HEK293 (cell line): ENCODE measurements around the gene UBL4A.

Source experiments
- CTCF ChIA-PET: fragments of 350-600 bp; formaldehyde crosslinking; extraction: SDS; loops from one replicate; lab custom pipeline; 2021; ENCODE audit warnings: antibody characterized with exemption; lab: Yijun Ruan, JAX
- POLR2A ChIA-PET: fragments of 300-600 bp; formaldehyde crosslinking; extraction: SDS; loops from one replicate; lab custom pipeline; 2020; ENCODE audit warnings: antibody characterized with exemption, inconsistent platforms; lab: Yijun Ruan, JAX
- H3K27ac ChIP-seq: fragments of 200-500 bp; sonication (Bioruptor generic); 2 replicates; pipeline ENCODE4 v1.5.1; 2014; ENCODE audit warnings: low read depth, low read length, control low read depth, inconsistent platforms; ENCODE audit errors: extremely low read depth
- H3K36me3 ChIP-seq, 2 experiments: fragments of 200-500 bp in 1 of 2; sonication (Bioruptor generic) in 1 of 2; 1 replicate in 1 of 2; 2 replicates in 1 of 2; pipeline ENCODE4 v1.5.1; 2014 to 2017; ENCODE audit warnings: inconsistent platforms in 2 of 2, low read length in 2 of 2; ENCODE audit not compliant: control insufficient read depth in 2 of 2, insufficient read depth in 1 of 2
- H3K4me1 ChIP-seq: fragments of 200-500 bp; sonication (Bioruptor generic); 2 replicates; pipeline ENCODE4 v1.5.1; 2014; ENCODE audit warnings: mild to moderate bottlenecking, low read length, inconsistent platforms; ENCODE audit not compliant: control insufficient read depth, insufficient read depth
- H3K4me3 ChIP-seq: 2 replicates; pipeline ENCODE4 v1.5.1; 2011; ENCODE audit warnings: low read depth, mild to moderate bottlenecking, control low read depth, low read length, moderate library complexity
- H3K9me3 ChIP-seq: fragments of 200-500 bp; sonication (Bioruptor generic); 2 replicates; pipeline ENCODE4 v1.5.1; 2014; ENCODE audit warnings: low read depth, low read length, inconsistent platforms; ENCODE audit not compliant: control insufficient read depth, insufficient read depth
- GLIS1 ChIP-seq: fragments of 450-650 bp; formaldehyde crosslinking; IDR thresholded peaks from 2 replicates; pipeline ENCODE4 v1.5.1; 2016; ENCODE audit warnings: missing biosample characterization, missing genetic modification characterization
- GLIS2 ChIP-seq: fragments of 450-650 bp; formaldehyde crosslinking; IDR thresholded peaks from 2 replicates; pipeline ENCODE4 v1.5.1; 2016; ENCODE audit warnings: missing biosample characterization, missing genetic modification characterization
- KLF10 ChIP-seq: fragments of 450-650 bp; IDR thresholded peaks from 2 replicates; pipeline ENCODE4 v1.5.1; 2018; ENCODE audit warnings: missing biosample characterization, mild to moderate bottlenecking, missing genetic modification characterization
- MEIS1 ChIP-seq: sonication (generic); formaldehyde crosslinking; IDR thresholded peaks from 2 replicates; pipeline ENCODE4 v1.8.1; 2022; ENCODE audit warnings: missing genetic modification reagents, mild to moderate bottlenecking, borderline replicate concordance
- OVOL3 ChIP-seq: fragments of 450-650 bp; formaldehyde crosslinking; IDR thresholded peaks from 2 replicates; pipeline ENCODE4 v1.5.1; 2016; ENCODE audit warnings: missing biosample characterization, missing genetic modification characterization
- PRDM1 ChIP-seq: fragments of 450-650 bp; formaldehyde crosslinking; IDR thresholded peaks from 2 replicates; pipeline ENCODE4; 2016; ENCODE audit warnings: missing biosample characterization, missing genetic modification characterization
- SALL2 ChIP-seq: fragments of 450-650 bp; formaldehyde crosslinking; IDR thresholded peaks from 2 replicates; pipeline ENCODE4 v1.5.0; 2017; ENCODE audit warnings: missing biosample characterization, mild to moderate bottlenecking, missing genetic modification characterization, borderline replicate concordance
- SP7 ChIP-seq: fragments of 450-650 bp; formaldehyde crosslinking; IDR thresholded peaks from 2 replicates; pipeline ENCODE4 v1.5.1; 2016; ENCODE audit warnings: missing biosample characterization, missing genetic modification characterization
- ZBTB48 ChIP-seq: fragments of 450-650 bp; formaldehyde crosslinking; IDR thresholded peaks from 2 replicates; pipeline ENCODE4 v1.5.1; 2016; ENCODE audit warnings: missing biosample characterization, missing genetic modification characterization
- ZEB2 ChIP-seq: fragments of 450-650 bp; formaldehyde crosslinking; IDR thresholded peaks from 2 replicates; pipeline ENCODE4 v1.5.1; 2016; ENCODE audit warnings: missing biosample characterization, missing genetic modification characterization
- ZFHX2 ChIP-seq: fragments of 450-650 bp; formaldehyde crosslinking; conservative IDR thresholded peaks from 2 replicates; pipeline ENCODE4 v1.5.1; 2016; ENCODE audit warnings: missing biosample characterization, missing genetic modification characterization
- ZNF114 ChIP-seq: fragments of 450-650 bp; formaldehyde crosslinking; IDR thresholded peaks from 2 replicates; pipeline ENCODE4 v1.5.0; 2017; ENCODE audit warnings: missing biosample characterization, missing genetic modification characterization
- ZNF2 ChIP-seq: fragments of 450-650 bp; formaldehyde crosslinking; IDR thresholded peaks from 2 replicates; pipeline ENCODE4 v1.5.1; 2016; ENCODE audit warnings: missing biosample characterization, missing genetic modification characterization
- ZNF266 ChIP-seq: fragments of 450-650 bp; formaldehyde crosslinking; IDR thresholded peaks from 2 replicates; pipeline ENCODE4 v1.5.1; 2016; ENCODE audit warnings: missing biosample characterization, missing genetic modification characterization, low read depth
- ZNF341 ChIP-seq: fragments of 450-650 bp; formaldehyde crosslinking; IDR thresholded peaks from 2 replicates; pipeline ENCODE4; 2016; ENCODE audit warnings: low read depth, missing biosample characterization, missing genetic modification characterization
- ZNF416 ChIP-seq: fragments of 450-650 bp; formaldehyde crosslinking; IDR thresholded peaks from 2 replicates; pipeline ENCODE4 v1.5.1; 2016; ENCODE audit warnings: missing biosample characterization, missing genetic modification characterization
- ZNF423 ChIP-seq: fragments of 450-650 bp; formaldehyde crosslinking; IDR thresholded peaks from 2 replicates; pipeline ENCODE4 v1.5.1; 2016; ENCODE audit warnings: missing biosample characterization, missing genetic modification characterization
- ZNF530 ChIP-seq: fragments of 450-650 bp; formaldehyde crosslinking; IDR thresholded peaks from 2 replicates; pipeline ENCODE4 v1.5.1; 2016; ENCODE audit warnings: low read depth, missing biosample characterization, missing genetic modification characterization
- ZNF596 ChIP-seq: fragments of 450-650 bp; IDR thresholded peaks from 2 replicates; pipeline ENCODE4 v1.5.0; 2018; ENCODE audit warnings: missing biosample characterization, mild to moderate bottlenecking, missing genetic modification characterization, moderate library complexity
- ZNF629 ChIP-seq: fragments of 450-650 bp; formaldehyde crosslinking; IDR thresholded peaks from 2 replicates; pipeline ENCODE4 v1.5.1; 2017; ENCODE audit warnings: missing biosample characterization, missing genetic modification characterization
- ZNF664 ChIP-seq: fragments of 450-650 bp; formaldehyde crosslinking; IDR thresholded peaks from 2 replicates; pipeline ENCODE4 v1.5.1; 2016; ENCODE audit warnings: missing biosample characterization, missing genetic modification characterization
- ZNF76 ChIP-seq: fragments of 450-650 bp; formaldehyde crosslinking; IDR thresholded peaks from 2 replicates; pipeline ENCODE4; 2016; ENCODE audit warnings: low read depth, missing biosample characterization, missing genetic modification characterization, borderline replicate concordance
- ZNF777 ChIP-seq: fragments of 450-650 bp; formaldehyde crosslinking; IDR thresholded peaks from 2 replicates; pipeline ENCODE4 v1.5.1; 2017; ENCODE audit warnings: missing biosample characterization, missing genetic modification characterization, borderline replicate concordance
- ZNF837 ChIP-seq: fragments of 450-650 bp; formaldehyde crosslinking; IDR thresholded peaks from 2 replicates; pipeline ENCODE4 v1.5.1; 2016; ENCODE audit warnings: missing biosample characterization, missing genetic modification characterization
- TF ChIP-seq, protein P1 (sequence below): fragments of 450-650 bp; formaldehyde crosslinking; IDR thresholded peaks from 2 replicates; pipeline ENCODE4 v1.5.1; 2016; ENCODE audit warnings: missing biosample characterization, missing genetic modification characterization
- TF ChIP-seq, protein P2 (sequence below): fragments of 450-650 bp; formaldehyde crosslinking; IDR thresholded peaks from 2 replicates; pipeline ENCODE4 v1.5.1; 2016; ENCODE audit warnings: missing biosample characterization, missing genetic modification characterization
- TF ChIP-seq, protein P3 (sequence below): fragments of 450-650 bp; formaldehyde crosslinking; IDR thresholded peaks from 2 replicates; pipeline ENCODE4 v1.5.1; 2017; ENCODE audit warnings: missing biosample characterization, missing genetic modification characterization
- TF ChIP-seq, protein P4 (sequence below): fragments of 450-650 bp; formaldehyde crosslinking; IDR thresholded peaks from 2 replicates; pipeline ENCODE4 v1.5.1; 2016; ENCODE audit warnings: missing biosample characterization, missing genetic modification characterization

The UBL4A gene

DNA sequence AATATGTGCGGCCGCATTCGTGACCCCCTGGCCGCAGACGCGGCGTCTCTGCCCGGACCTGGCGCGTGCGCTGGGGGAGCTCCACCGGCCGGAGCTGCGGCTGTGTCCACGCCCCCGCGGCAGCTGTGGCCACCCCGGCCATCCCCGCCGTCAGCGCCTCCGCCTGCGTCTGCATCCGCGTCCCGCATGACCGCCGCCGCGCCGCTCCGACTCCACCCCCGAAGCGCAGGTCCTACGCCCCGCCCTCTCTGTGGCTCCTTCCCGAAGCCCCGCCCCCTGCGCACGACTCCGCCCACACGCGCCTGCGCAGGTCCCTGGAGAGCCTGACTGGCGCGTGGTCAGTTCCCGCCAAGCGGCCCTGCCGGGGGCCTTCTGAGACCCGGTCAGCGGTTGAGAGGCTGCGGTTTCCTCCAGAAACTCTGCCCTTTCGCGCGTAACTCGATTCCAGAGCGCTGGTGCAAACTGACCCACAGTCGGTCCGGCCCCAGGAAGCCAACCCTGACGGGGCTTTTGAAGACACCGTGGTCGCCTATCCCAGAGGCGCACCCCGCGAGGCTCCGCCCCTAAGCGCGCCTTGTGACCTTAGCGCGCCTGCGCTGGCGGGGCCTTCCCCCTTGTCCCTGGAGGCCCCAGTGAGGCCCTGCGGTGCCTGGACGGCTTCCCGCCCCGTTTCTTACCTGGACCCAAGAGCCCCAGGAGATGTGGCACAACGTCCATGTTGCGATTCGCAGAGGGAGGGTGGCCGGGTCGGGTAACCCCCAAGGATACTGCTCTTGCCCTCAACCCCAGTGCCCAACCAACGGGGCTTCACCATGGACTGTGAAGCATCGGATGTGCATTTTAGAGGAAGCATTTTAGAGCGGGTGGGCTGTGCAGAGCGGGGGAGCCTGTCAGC is 7.4 kb downstream of the UBL4A start, which contains the start of gene LAGE3 (continued):
- TF ChIP-seq ZNF341 (tag by site-specific recombination) = peak; percentile 98
- TF ChIP-seq ZNF416 (tag by site-specific recombination) = no peak
- TF ChIP-seq, protein P1, sequence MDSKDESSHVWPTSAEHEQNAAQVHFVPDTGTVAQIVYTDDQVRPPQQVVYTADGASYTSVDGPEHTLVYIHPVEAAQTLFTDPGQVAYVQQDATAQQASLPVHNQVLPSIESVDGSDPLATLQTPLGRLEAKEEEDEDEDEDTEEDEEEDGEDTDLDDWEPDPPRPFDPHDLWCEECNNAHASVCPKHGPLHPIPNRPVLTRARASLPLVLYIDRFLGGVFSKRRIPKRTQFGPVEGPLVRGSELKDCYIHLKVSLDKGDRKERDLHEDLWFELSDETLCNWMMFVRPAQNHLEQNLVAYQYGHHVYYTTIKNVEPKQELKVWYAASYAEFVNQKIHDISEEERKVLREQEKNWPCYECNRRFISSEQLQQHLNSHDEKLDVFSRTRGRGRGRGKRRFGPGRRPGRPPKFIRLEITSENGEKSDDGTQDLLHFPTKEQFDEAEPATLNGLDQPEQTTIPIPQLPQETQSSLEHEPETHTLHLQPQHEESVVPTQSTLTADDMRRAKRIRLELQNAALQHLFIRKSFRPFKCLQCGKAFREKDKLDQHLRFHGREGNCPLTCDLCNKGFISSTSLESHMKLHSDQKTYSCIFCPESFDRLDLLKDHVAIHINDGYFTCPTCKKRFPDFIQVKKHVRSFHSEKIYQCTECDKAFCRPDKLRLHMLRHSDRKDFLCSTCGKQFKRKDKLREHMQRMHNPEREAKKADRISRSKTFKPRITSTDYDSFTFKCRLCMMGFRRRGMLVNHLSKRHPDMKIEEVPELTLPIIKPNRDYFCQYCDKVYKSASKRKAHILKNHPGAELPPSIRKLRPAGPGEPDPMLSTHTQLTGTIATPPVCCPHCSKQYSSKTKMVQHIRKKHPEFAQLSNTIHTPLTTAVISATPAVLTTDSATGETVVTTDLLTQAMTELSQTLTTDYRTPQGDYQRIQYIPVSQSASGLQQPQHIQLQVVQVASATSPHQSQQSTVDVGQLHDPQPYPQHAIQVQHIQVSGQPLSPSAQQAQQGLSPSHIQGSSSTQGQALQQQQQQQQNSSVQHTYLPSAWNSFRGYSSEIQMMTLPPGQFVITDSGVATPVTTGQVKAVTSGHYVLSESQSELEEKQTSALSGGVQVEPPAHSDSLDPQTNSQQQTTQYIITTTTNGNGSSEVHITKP (tag by site-specific recombination) = peak; percentile 24; the same call in 1 of the 2 replicates
- peak; percentile 73; the same call in 1 of the 2 replicates for TF ChIP-seq ZNF777
- TF ChIP-seq, protein P2, sequence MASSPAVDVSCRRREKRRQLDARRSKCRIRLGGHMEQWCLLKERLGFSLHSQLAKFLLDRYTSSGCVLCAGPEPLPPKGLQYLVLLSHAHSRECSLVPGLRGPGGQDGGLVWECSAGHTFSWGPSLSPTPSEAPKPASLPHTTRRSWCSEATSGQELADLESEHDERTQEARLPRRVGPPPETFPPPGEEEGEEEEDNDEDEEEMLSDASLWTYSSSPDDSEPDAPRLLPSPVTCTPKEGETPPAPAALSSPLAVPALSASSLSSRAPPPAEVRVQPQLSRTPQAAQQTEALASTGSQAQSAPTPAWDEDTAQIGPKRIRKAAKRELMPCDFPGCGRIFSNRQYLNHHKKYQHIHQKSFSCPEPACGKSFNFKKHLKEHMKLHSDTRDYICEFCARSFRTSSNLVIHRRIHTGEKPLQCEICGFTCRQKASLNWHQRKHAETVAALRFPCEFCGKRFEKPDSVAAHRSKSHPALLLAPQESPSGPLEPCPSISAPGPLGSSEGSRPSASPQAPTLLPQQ (tag by site-specific recombination) = peak; percentile 68
- no peak for TF ChIP-seq ZNF530 (tag by site-specific recombination)
- peak; percentile 60 for TF ChIP-seq GLIS1
- TF ChIP-seq ZNF837 (tag by site-specific recombination) = no peak
- 0 out of 2 replicates have a peak, but pooled peaks have one; percentile 38 for TF ChIP-seq ZNF596 (tag by site-specific recombination)
- TF ChIP-seq ZNF629 (tag by site-specific recombination) = peak; percentile 57; the same call in 1 of the 2 replicates
- TF ChIP-seq ZEB2 (tag by site-specific recombination) = peak; percentile 79
- 0 out of 2 replicates have a peak, but pooled peaks have one; percentile 60 for TF ChIP-seq ZNF76 (tag by site-specific recombination)
- peak; percentile 81 for TF ChIP-seq ZFHX2
- TF ChIP-seq ZNF2 (tag by site-specific recombination) = peak; percentile 56; the same call in 1 of the 2 replicates
- peak; percentile 79; the same call in 1 of the 2 replicates for TF ChIP-seq KLF10
- TF ChIP-seq, protein P3, sequence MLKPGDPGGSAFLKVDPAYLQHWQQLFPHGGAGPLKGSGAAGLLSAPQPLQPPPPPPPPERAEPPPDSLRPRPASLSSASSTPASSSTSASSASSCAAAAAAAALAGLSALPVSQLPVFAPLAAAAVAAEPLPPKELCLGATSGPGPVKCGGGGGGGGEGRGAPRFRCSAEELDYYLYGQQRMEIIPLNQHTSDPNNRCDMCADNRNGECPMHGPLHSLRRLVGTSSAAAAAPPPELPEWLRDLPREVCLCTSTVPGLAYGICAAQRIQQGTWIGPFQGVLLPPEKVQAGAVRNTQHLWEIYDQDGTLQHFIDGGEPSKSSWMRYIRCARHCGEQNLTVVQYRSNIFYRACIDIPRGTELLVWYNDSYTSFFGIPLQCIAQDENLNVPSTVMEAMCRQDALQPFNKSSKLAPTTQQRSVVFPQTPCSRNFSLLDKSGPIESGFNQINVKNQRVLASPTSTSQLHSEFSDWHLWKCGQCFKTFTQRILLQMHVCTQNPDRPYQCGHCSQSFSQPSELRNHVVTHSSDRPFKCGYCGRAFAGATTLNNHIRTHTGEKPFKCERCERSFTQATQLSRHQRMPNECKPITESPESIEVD (tag by site-specific recombination) = no peak
- TF ChIP-seq SP7 (tag by site-specific recombination) = peak; percentile 71
- TF ChIP-seq ZNF114 = no peak

DNA sequence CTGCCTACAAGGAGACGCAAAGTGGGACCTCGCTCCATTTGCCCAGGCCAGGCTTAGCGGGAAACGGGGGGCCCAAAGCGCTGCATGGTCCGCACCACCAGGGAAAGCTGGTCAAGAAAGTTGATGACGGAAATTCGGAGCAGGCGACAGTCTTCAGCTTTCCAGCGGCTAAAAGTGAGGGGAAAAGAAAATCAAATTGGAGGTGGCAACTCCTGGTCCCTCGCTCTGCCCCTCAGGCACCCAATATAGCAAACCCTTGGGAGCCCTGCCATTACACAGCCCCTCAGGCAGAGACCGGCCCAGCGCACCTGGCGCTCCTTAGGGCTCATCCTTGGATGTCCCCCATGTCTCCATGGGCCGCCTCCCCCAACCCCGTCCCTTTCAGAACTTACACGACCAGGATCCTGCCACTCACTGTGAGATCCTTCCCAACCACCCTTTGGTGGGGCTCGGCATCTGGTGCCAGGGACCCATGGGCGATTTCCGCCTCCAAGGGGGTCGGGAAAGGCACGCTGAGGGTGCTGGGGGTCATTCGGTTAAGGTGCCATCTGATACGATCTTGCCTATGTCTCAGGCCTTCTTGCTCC is 8.4 kb downstream of the UBL4A start:
- CTCF ChIA-PET = interaction anchor here (2.1 kb wide), 1 partner anchor 9 kb away, joined by 6 read pairs; the partner anchor contains the start of gene UBL4A
- Histone ChIP-seq H3K36me3 (peaks cover 0 to 10% of the 10 kb centered on the region in 2 experiments; a peak in 2 of 3 replicates), H3K9me3 (no peaks in the 10 kb centered on the region), H3K4me3 (peak overlapping the region; percentile 55), H3K27ac (no peak overlapping the region), H3K4me1 (no peaks in the 10 kb centered on the region; the same call in 1 of the 2 replicates)
- TF ChIP-seq SALL2 (tag by site-specific recombination) (no peak), MEIS1 (CRISPR knock-in tag) (no peak), GLIS2 (tag by site-specific recombination) (0 out of 2 replicates have a peak, but pooled peaks have one; percentile 42), ZNF664 (no peak), ZNF423 (tag by site-specific recombination) (peak; percentile 72; the same call in 1 of the 2 replicates), ZBTB48 (tag by site-specific recombination) (0 out of 2 replicates have a peak, but pooled peaks have one; percentile 52), PRDM1 (tag by site-specific recombination) (peak; percentile 85), OVOL3 (tag by site-specific recombination) (no peak), ZNF266 (no peak)
- TF ChIP-seq, protein P4, sequence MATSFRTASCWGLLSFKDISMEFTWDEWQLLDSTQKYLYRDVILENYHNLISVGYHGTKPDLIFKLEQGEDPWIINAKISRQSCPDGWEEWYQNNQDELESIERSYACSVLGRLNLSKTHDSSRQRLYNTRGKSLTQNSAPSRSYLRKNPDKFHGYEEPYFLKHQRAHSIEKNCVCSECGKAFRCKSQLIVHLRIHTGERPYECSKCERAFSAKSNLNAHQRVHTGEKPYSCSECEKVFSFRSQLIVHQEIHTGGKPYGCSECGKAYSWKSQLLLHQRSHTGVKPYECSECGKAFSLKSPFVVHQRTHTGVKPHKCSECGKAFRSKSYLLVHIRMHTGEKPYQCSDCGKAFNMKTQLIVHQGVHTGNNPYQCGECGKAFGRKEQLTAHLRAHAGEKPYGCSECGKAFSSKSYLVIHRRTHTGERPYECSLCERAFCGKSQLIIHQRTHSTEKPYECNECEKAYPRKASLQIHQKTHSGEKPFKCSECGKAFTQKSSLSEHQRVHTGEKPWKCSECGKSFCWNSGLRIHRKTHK = no peak
- POLR2A ChIA-PET = interaction anchor here (0.6 to 2.6 kb wide), 9 partner anchors 9 to 96 kb away, joined by 3 to 15 read pairs (median 4); partner anchors contain the start of genes PLXNA3, SLC10A3 and UBL4A
